GM19324 (cell line): ENCODE results near the gene SCN8A.

ENCODE experiments used
- ATAC-seq: cut with Tn5 transposase; IDR thresholded peaks from one replicate; pipeline ENCODE4 v1.9.1; 2021; ENCODE audit warnings: mild to moderate bottlenecking, moderate library complexity; ENCODE audit not compliant: unreplicated experiment, low FRiP score

The SCN8A gene

GRCh38 chr12:51663390-51663789, 72.4 kb downstream of the SCN8A start:
- ATAC-seq, result no peak

DNA sequence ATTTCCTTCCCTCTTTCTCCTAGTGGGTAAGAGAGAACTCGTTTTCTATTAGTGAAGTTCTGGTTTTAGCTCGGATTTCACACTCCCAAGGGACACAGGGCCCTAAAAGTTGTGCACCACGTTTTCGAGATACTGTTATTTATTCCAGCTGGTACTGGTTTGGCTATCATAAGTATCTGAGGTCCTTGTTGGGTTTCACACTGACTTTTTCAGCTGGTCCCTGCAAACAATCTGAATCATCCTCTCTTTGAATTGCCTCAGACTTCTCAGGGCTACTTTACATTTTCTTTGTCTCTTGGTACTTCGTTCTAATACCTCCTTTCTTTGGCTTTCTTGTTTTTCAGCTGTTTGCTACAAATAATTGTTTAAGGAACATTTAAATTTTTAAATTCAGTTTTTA, 75.7 kb downstream of the SCN8A start:
- no peak for ATAC-seq

- no peak for ATAC-seq
These were observed 76.2 kb downstream of the SCN8A start for GRCh38 chr12:51667269-51667668.

DNA sequence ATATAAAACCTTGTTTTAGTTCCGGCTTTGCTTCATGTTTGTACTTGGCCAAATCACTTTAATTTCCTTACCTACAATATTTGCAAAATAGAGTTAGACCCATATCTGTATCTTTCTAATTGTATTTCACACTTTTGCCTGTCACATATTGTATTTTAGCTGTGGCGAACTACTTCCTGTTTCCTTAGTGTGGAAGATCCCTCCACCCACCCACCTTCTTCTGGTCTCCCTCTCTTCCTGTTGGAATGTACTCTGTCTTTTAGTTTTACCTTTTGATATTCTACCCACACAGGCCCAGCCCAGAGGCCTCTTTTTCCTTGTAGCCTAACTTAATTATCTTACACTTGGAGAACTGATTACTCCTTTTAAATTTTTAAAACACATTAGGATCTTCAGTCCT, 78.2 kb downstream of the SCN8A start:
- no peak for ATAC-seq

DNA sequence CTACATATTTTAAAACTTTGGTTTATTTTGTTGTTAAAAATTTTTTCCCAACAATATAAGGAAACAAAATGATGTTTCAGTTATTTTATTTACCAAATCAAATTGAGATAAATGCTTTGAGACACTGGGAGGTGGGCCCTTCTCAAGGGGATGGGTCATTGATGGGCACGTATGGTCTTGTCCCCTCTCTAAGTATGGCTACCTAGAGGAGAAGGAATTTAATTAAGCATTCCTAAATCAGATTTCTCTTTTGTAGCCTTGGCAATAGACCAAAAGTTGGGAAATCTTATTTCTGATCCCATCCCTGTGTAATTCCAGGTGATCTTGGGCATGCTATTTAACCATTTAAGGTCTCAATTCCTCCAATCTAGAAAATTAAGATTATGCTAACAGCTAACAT, 79.0 kb downstream of the SCN8A start:
- no peak for ATAC-seq

DNA sequence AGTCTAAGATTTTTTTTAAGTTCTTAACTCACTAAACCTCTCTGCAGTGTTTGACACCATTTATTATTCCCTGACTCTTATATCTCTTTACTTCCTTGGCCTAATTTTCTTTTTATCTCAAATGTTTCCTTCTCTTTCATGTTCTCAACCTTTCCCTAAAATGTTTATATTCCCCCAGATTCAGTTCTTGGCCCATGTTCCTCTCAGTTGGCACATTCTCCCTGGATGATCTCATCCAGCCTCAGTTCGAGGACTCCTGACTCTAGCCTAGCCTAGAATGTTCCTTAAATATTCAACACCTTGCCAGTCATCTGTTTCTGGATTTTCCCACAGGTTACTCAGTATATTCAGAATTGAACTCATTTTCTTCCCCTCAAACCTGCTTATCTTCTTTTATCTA, 81.3 kb downstream of the SCN8A start:
- ATAC-seq, result no peak

DNA sequence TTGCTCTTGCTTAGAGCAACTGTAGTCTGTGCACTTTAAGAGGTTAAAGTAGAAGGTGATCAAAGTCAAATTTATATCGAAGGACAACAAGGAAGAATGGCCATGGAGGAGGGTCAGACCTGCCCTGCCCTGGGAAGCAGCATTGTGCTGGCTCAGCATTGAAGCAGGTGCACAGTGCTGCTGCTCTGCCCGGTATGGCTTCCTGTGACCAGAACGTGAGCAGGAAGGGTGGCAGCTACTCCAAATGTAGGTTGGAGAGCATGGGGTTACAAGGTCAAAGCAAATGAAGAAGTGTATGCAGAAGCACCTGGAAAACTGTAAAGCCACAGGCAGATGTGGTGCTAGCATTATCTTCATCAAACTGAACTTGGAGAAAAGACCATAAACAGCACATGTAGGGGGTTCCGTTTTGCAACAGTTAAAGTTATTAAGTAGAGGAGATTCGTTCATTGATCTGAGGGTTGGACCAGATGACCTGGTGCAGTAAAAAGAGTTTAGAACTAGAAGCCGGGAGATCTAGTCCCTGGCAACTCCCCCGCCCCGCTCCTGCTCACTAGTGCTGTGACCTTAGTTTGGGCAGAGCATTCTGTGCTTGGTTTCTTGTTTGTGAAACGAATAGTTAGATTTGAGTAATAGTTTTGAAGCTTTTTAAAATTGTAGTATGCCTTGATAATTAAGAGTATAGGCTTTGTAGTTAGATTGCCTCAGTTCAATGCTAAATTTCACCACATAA, 84.2 kb downstream of the SCN8A start:
- no peak for ATAC-seq

DNA sequence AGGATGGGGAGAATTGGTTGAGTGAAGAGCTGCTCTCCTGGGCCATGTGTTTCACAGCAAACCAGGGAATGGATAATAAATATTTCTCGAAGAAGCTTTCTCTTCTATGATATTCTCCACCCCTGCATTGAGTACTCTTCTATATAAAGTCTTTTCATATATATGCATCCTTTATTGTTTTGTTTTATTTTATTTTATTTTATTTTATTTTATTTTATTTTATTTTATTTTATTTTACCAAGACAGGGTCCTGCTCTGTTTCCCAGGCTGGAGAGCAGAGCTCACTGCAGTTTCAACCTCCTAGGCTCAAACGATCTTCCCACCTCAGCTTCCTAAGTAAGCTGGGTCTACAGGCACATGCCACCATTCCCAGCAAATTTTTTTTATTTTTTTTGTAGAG, 85.8 kb downstream of the SCN8A start:
- no peak for ATAC-seq

GRCh38 chr12:51677284-51677968, 86.4 kb downstream of the SCN8A start:
- no peak for ATAC-seq

- ATAC-seq, result no peak
These were observed 87.2 kb downstream of the SCN8A start for GRCh38 chr12:51678086-51678724.

GRCh38 chr12:51682981-51683380, 91.9 kb downstream of the SCN8A start:
- no peak for ATAC-seq

GRCh38 chr12:51683763-51684357, 92.8 kb downstream of the SCN8A start:
- ATAC-seq, result no peak

DNA sequence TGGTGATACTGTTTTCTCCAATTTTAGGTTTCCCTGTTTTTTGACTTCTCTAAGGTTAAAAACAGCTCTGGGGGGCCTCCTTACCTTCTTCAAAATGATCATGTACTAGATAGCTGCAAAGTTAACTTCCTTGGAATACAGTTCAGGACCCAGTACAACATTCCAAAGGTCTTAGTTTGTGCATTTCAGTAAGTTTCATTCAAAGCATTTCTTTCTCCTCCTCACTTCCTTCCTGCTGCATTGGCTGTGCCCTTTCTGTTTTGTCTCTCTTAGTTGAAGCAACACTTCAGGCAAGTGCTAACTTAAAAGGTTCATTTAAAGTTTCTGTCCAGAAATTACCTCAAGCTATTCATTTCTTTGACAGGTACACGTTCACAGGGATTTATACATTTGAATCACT, 95.7 kb downstream of the SCN8A start:
- ATAC-seq, result no peak

DNA sequence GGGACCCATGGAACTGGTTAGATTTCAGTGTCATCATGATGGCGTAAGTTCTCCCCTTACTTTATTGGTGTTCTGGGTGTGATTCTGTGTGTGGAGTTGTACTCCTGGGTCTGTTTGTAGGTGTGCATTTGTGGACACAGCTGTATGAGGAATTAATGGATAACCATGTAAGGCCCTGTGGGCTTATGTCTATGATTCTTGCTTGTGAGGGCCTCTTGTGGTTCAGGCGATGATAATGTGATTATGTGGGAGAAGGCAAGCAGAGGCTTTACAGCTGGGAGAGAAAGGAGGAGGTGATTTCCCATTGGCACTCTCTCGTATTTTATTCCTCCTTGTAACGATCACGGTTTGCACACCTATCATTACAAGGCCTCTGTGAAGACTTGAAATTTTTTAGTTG, 96.1 kb downstream of the SCN8A start:
- no peak for ATAC-seq

GRCh38 chr12:51687614-51688013, 96.6 kb downstream of the SCN8A start:
- no peak for ATAC-seq

DNA sequence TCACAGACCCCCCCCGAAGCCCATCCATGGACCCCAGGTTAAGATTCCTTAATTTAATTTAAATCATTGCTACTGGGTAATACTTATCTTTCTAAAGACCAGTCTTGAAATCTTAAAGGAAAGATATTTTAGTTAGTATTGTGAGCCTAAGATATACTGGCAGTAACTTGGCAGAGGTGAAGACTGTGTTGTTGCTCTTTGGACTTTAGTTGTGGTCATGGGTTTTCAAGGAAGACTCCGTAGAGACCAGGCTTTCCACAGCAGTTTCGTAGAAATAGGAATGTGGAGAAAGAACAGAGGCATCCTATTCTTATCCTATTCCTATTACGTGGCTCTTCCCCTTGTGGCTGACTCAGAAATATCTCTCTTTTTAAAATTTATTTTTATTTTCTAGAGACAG, 99.0 kb downstream of the SCN8A start:
- ATAC-seq, result no peak

- no peak for ATAC-seq
These were observed 101.0 kb downstream of the SCN8A start for GRCh38 chr12:51692016-51692415.

DNA sequence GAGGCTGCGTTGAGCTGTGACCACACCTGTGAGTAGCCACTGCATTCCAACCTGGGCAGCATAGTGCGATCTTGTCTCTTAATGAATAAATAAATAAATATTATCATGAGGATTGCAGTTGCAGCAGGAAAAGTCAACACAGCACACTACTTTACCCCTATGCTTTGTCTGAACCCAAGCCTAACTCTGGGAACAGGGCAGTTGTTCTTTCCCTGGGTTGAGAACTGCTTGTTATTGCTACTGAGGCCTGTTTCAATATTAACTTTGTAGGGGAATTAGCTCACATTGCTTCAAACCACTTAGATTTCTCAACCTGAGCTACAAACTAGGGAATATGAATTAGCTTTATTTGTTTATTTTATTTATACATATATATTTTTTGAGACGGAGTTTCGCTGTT, 102.5 kb downstream of the SCN8A start:
- ATAC-seq, result no peak

DNA sequence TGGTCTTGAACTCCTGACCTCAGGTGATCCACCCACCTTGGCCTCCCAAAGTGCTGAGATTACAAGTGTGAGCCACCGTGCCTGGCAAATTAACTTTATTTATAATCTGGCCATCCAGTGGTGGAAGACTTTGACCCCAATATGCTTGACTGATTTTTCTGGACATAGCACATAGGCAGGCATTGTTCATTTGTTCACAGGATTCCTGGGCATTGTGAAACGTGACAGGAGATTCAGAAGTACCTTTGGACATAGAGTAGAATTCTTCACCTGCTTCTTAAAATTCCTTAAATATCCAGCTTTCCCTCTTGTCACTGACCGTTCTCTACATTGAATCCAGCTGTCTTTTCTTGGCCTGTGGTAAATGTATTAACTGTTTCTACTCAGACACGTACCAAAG, 103.1 kb downstream of the SCN8A start:
- no peak for ATAC-seq

GRCh38 chr12:51695241-51696010, 104.4 kb downstream of the SCN8A start:
- no peak for ATAC-seq

- ATAC-seq, result no peak
These were observed 108.2 kb downstream of the SCN8A start for GRCh38 chr12:51699219-51699618.
